Stimulated activated CD4-positive, alpha-beta T cell treated with anti-CD3 and anti-CD28 coated beads, TNF-alpha, amount 100 ng/mL, for 48 hours (primary cell): Measurements from ENCODE around the gene GLB1L.
"Not testable (repeated sequence)": the region's sequence is repeated elsewhere in the genome, so short reads cannot be mapped to it uniquely, and the experiment has no call there.

Experiments
- DNase-seq, 3 donors: peaks; one replicate each; pipeline ENCODE4 v3.0.0-alpha.2; 2020; ENCODE audit warnings: low read depth in 3 of 3

The GLB1L gene

GRCh38 chr2:219207134-219207883 lies 37.9 kb downstream of the GLB1L start:
- DNase-seq: no peak

DNA sequence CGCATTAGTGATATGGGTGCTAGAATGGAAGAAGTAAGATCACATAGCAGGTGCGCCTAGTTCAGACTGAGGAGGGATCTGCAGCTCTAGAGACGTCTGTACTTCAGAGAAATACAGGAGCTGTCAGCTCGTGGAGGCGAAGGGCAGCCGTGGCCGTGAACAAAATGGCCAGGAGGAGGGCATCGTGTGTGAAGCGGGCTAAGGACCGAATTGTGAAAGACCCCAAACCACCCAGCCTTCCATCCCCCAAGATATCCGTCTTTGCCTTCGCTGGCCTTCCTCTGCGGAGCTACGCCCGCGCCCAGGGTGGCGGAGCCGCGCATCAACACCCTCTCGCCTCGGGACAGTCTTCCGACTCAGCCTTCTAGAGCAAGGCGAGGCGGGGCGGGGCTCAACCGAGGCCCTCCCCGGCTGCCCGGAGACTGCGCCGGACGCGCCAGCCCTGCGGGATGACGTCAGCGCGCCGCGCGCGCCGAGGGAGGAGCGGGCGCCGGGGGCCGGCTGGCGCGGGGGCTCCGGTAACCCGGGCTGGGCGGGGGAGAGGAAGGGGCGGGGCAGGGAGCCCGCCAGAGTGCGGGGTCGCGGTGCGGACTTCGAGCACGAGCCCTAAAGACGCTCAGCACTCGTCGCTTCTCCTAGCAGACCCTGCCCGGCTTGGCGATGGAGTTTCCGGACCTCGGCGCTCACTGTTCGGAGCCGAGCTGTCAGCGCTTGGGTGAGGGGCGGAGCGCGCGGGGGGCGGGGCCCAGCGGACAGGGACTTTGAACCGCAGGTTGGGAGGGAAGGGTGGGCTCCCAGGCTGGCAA lies 38.7 kb downstream of the GLB1L start, which contains the start of gene ZFAND2B:
TSS of gene ZFAND2B (plus strand) at position 455 of the 806 bp plus-strand sequence. CDS start at position 661, 206 bp downstream.
- peak; percentile 88 to 96 (median 91) for DNase-seq

GRCh38 chr2:219205981-219206327 lies 39.3 kb downstream of the GLB1L start:
- no peak for DNase-seq

GRCh38 chr2:219205165-219205538 lies 40.1 kb downstream of the GLB1L start:
- no peak for DNase-seq

DNA sequence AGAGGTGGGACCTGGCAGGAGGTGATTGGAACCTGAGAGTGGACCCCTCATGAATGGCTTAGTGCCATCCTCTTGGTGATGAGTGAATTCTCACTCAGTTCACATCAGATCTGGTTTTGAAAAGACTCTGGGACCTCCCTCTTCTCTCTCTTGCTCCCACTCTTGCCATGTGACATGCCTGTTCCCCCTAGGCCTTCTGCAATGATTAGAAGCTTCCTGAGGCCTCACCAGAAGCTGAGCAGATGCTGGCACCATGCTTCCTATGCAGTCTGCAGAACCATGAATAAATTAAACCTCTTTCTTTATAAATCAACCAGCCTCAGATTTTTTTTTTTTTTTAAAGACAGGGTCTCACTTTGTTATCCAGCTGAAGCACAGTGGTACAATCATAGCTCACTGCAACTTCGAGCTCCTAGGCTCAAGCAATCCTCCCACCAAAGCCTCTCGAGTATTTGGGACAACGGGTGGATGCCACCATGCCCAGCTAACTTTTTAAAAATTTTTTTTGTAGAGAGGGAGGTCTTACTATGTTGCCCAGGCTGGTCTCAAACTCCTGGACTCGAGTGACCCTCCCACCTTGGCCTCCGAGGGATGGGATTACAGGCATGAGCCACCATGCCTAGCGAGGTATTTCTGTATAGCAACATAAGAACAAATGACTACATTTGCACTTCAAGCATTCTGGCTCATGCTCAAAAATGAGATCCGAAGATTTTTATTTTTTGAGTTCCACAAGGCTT lies 40.6 kb downstream of the GLB1L start:
- DNase-seq: no peak

DNA sequence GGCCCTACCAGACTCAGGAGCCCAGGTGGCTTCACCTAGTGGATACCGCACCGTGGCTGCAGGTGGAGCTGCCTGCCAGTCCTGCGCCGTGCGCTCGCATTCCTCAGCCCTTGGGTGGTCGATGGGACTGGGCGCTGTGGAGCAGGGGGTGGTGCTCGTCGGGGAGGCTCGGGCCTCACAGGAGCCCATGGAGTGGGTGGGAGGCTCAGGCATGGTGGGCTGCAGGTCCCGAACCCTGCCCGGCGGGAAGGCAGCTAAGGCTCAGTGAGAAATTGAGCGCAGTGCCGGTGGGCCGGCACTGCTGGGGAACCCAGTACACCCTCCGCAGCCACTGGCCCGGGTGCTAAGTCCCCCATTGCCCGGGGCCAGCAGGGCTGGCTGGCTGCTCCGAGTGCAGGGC lies 43.9 kb downstream of the GLB1L start:
- not testable (repeated sequence) for DNase-seq

DNA sequence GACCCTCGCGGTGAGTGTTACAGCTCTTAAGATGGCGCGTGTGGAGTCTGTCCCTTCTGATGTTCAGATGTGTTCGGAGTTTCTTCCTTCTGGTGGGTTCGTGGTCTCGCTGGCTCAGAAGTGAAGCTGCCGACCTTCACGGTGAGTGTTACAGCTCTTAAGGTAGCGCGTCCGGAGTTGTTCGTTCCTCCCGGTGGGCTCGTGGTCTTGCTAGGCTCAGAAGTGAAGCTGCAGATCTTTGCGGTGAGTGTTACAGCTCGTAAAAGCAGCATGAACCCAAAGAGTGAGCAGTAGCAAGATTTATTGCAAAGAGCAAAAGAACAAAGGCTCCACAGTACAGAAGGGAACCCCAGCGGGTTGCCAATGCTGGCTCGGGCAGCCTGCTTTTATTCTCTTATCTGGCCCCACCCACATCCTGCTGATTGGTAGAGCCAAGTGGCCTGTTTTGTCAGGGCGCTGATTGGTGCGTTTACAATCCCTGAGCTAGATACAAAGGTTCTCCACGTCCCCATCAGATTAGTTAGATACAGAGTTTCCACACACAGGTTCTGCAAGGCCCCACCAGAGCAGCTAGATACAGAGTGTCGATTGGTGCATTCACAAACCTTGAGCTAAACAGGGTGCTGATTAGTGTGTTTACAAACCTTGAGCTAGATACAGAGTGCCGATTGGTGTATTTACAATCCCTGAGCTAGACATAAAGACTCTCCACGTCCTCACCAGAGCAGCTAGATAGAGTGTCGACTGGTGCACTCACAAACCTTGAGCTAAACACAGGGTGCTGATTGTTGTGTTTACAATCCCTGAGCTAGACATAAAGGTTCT lies 44.5 kb downstream of the GLB1L start:
- DNase-seq: not testable (repeated sequence)

DNA sequence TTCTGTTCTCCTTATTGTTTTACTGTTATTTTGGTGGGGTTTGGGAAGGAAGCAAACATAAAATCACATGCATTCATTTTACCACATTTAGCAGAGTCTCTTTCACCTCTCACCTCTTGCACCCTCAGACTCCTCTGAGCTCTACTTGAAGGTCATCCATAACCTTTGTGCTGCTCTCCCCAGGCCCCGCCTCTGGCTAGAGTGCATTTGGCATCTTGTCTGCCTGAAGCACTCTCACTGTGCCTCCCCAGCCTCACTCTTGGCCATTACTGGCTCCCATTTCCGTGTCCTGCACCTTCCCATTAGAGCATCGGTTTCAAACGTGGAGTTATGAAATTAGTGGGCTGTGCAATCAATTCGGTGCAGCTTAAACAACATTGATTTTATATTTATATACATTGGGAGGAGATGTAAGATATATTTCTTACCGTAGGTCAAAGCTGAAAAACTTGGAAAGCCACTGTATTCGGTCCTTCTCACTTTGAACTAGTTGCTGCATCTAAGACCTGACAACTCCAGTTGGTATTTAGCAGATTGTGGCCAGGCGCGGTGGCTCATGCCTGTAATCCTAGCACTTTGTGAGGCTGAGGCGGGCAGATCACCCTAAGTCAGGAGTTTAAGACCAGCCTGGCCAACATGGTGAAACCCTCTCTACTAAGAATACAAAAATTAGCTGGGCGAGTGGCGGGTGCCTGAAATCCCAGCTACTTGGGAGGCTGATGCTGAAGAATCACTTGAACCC lies 45.6 kb downstream of the GLB1L start:
- DNase-seq: no peak

- no peak for DNase-seq
These were observed 46.3 kb downstream of the GLB1L start for GRCh38 chr2:219198974-219199373.

DNA sequence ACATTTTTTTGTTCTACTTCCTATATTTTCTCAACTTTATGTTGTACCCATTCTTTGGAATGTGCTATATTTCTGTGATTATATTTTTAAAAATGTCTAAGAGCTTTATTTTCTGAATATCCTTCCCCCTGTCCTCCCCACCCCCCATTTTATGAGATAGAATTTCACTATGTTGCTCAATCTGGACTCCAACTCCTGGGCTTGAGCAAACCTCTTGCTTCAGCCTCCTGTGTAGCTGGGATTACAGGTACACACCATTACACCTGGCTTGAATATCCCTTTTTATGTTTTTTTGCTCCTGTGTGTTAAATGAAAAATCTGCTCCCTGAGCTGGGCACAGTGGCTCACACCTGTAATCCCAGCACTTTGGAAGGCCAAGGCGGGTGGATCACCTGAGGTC lies 47.9 kb downstream of the GLB1L start:
- DNase-seq: no peak

DNA sequence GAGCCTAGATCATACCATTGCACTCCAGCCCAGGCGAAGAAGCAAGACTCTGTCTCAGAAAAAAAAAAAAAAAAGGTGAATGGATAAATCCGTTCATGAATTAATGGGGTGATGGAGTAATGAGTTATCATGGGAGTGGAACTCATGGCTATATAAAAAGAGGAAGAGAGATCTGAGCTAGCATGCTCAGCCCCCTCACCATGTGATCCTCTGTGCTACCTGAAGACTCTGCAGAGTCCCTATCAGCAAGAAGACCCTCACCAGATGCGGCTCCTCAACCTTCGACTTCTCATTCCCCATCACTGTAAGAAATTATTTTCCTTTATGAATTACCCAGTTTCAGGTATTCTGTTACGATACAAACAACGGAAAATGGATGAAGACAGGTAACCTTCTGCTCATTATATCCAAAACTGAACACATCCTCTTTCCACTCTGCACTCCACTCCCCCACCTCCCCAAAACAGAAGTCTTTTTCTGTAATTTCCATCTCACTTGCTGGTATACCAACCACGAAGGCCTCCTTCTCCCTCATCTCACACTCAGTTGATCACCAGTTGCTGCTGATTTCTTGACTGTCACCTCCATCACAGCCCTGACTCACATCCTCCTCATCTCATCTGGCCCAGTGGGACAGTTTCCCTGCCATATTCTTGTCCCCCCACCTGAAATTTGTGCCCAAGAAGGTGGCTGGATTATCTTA lies 58.3 kb downstream of the GLB1L start:
- peak in 1 of 3 donors; percentile 30 for DNase-seq
